Measurements from ENCODE around the gene RPL41.

Gene RPL41

GRCh38 chr12:56126732-56127239, 10.4 kb downstream of the RPL41 start:
- TF ChIP-seq CTCF (IDR thresholded peaks at IDR 0.05): no peak

- no peak for TF ChIP-seq CTCF (IDR thresholded peaks at IDR 0.05)
These were observed 11.1 kb downstream of the RPL41 start for GRCh38 chr12:56127485-56127887.

- no peak for TF ChIP-seq CTCF (IDR thresholded peaks at IDR 0.05)
These were observed 11.6 kb downstream of the RPL41 start, which contains the start of gene ESYT1 for GRCh38 chr12:56127888-56128669. Gene ESYT1, plus strand, starts transcription at chr12:56128267. Its CDS starts 53 bp downstream, at chr12:56128320.

GRCh38 chr12:56128670-56129205, 12.3 kb downstream of the RPL41 start:
- TF ChIP-seq CTCF (IDR thresholded peaks at IDR 0.05): no peak

GRCh38 chr12:56129206-56129941, 12.9 kb downstream of the RPL41 start:
- no peak for TF ChIP-seq CTCF (IDR thresholded peaks at IDR 0.05)

- TF ChIP-seq CTCF (IDR thresholded peaks at IDR 0.05): no peak
These were observed 13.6 kb downstream of the RPL41 start for GRCh38 chr12:56129942-56130495.

- TF ChIP-seq CTCF (IDR thresholded peaks at IDR 0.05): no peak
These were observed 14.4 kb downstream of the RPL41 start for GRCh38 chr12:56130876-56131275.

Measured in LNCAP (cell line).